ENCODE measurements around the gene KRTAP22-1.

Gene KRTAP22-1

GRCh38 chr21:30625449-30626165, 24.7 kb downstream of the KRTAP22-1 start:
- no peak for DNase-seq (ENCODE audit: low spot score)

GRCh38 chr21:30628109-30628508, 27.2 kb downstream of the KRTAP22-1 start:
- DNase-seq (ENCODE audit: low spot score) = no peak

DNA sequence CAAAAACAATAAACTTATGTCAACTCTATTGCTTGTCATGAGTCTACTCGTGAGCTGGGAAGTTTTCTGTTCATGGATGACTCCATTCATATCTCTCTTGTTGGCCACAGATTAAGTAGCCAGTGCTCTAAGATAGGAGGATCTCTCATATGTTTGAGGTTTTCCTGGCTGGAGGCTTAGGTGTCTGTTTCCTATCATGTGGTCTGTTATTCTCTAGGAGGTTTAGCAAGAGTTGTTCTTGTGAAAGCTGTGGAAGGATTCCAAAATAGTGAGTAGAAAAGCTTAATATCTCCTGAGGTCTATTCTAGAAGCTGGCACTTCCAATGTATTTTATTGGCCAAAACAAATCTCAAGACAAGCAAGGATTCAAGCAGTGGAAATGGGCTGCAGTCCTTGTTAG, 28.3 kb downstream of the KRTAP22-1 start:
- no peak for DNase-seq (ENCODE audit: low spot score)

GRCh38 chr21:30634906-30635305, 34.0 kb downstream of the KRTAP22-1 start, which contains the start of gene KRTAP20-2:
Gene KRTAP20-2 (plus strand): TSS chr21:30635206. CDS start chr21:30635264, 58 bp downstream.
- no peak for DNase-seq (ENCODE audit: low spot score)

DNA sequence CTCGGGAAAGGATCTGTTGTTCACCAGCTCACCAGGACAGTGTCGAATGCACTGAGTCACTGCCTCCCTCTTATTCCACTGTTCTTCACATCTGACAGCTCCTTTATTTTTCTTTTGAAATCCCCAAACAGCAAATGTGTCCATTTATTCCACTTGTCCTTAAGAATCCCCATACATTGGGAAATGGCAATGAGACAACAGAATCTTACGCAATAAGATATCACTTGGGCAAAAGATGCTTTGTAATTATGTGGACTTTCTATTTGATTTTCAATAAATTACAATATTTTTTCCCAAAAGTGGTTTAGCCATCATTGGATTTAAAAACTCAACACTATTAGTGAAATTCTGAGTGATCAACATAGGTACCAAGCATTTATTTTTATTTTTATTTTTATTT, 37.8 kb downstream of the KRTAP22-1 start:
- DNase-seq (ENCODE audit: low spot score) = no peak

DNA sequence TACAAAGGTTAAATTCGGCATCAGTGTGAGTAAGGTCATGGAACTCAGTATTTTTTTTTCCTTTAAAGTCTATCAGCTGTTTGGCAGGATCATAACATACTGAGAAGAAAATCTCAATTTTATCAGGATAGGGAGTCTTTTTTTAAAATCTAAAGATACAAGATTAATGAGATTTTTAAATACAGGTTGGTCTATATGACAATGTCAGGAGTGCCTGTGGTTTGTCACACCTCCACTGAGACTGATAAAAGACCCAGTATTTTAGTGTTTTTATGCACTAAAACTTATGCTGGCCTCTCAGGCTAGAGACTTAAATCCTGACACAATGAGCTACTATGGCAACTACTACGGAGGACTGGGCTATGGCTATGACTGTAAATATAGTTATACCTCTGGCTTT, 41.7 kb downstream of the KRTAP22-1 start, which contains the start of gene KRTAP20-3:
TSS of gene KRTAP20-3 (plus strand) at position 301 of the 400 bp plus-strand sequence.
- DNase-seq (ENCODE audit: low spot score) = no peak

- DNase-seq (ENCODE audit: low spot score) = no peak
These were observed 46.1 kb downstream of the KRTAP22-1 start for GRCh38 chr21:30646904-30647414.

Data from D341Med (cell line).